A549 treated with AZD9567 at 1 μM for 4 hours (cell line): Measurements from ENCODE around the gene DGKB. TPM values are rescaled to one million over a fixed set of nuclear protein-coding genes. Genes with fewer than 3 reads are reported as not detected.

ENCODE experiments used
- total RNA-seq: library from RNA; stranded (reverse); fragments of 200-300 nt; extraction: Qiagen RNA extraction; gene quantifications from 5 replicates; pipeline ENCODE4 v1.2.3, GENCODE V29; 2022; ENCODE audit not compliant: insufficient read depth

Gene DGKB
- total RNA-seq = not detected in 5 replicates

GRCh38 chr7:14902589-14903067 lies at the start of gene DGKB:
TSS of gene DGKB (minus strand) at chr7:14902751.

